ENCODE measurements around the gene AADACL4.

The AADACL4 gene

GRCh38 chr1:12643785-12644184, at the start of gene AADACL4:
AADACL4 (plus strand) TSS chr1:12644085; CDS start chr1:12644547, 462 bp downstream.
- no peak for DNase-seq (ENCODE audit: low spot score)
- ChIA-PET POLR2A (ENCODE audit: low non-redundant PET) (interaction anchor here (0.7 kb wide), 1 partner anchor 565 kb away, joined by 17 read pairs; no protein-coding TSS in a partner anchor), CTCF (interaction anchor here (0.6 to 1.4 kb wide), 2 partner anchors 15 to 371 kb away, joined by 4 to 6 read pairs; no protein-coding TSS in a partner anchor)
- TF ChIP-seq, protein P1, sequence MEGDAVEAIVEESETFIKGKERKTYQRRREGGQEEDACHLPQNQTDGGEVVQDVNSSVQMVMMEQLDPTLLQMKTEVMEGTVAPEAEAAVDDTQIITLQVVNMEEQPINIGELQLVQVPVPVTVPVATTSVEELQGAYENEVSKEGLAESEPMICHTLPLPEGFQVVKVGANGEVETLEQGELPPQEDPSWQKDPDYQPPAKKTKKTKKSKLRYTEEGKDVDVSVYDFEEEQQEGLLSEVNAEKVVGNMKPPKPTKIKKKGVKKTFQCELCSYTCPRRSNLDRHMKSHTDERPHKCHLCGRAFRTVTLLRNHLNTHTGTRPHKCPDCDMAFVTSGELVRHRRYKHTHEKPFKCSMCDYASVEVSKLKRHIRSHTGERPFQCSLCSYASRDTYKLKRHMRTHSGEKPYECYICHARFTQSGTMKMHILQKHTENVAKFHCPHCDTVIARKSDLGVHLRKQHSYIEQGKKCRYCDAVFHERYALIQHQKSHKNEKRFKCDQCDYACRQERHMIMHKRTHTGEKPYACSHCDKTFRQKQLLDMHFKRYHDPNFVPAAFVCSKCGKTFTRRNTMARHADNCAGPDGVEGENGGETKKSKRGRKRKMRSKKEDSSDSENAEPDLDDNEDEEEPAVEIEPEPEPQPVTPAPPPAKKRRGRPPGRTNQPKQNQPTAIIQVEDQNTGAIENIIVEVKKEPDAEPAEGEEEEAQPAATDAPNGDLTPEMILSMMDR (conservative IDR thresholded peaks at IDR 0.05; ENCODE audit: low read depth) = no peak
- H3K27ac ChIP-seq = no peak within 1 kb of the TSS

- ChIA-PET POLR2A (ENCODE audit: low non-redundant PET) (interaction anchor here (0.5 kb wide), 1 partner anchor 295 kb away, joined by 4 read pairs; no protein-coding TSS in a partner anchor), CTCF (interaction anchor here (0.6 kb wide), 1 partner anchor 27 kb away, joined by 3 read pairs; no protein-coding TSS in a partner anchor)
- peak overlapping the region; percentile 78; the same call in 1 of the 2 replicates for H3K27ac ChIP-seq
- DNase-seq (ENCODE audit: low spot score) = no peak
- TF ChIP-seq, protein P1 (conservative IDR thresholded peaks at IDR 0.05; ENCODE audit: low read depth) = no peak
Measured at GRCh38 chr1:12594490-12594889, 49.4 kb upstream of the AADACL4 start.

GRCh38 chr1:12594966-12595756, 48.7 kb upstream of the AADACL4 start:
- DNase-seq (ENCODE audit: low spot score) = no peak

DNA sequence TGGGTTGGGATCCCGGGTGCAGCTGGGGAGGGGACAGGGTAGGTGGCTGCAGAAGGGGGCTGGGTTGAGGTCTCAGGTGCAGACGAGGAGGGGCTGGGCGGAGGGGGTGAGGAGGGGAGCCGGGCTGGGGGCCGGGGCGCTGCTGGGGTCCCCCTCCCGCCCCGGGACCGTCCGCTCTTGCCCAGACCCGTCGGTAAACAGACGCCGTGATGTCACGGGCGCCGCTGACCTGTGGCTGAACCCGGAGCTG, 48.2 kb upstream of the AADACL4 start:
- no peak for DNase-seq (ENCODE audit: low spot score)
- H3K27ac ChIP-seq = peak overlapping the region; percentile 78
- ChIA-PET CTCF (interaction anchor here (0.9 to 1.3 kb wide), 2 partner anchors 23 to 119 kb away, joined by 4 to 5 read pairs; partner anchors contain the start of gene DHRS3), POLR2A (ENCODE audit: low non-redundant PET) (interaction anchor here (0.7 kb wide), 1 partner anchor 27 kb away, joined by 3 read pairs; no protein-coding TSS in a partner anchor)
- TF ChIP-seq, protein P1 (conservative IDR thresholded peaks at IDR 0.05; ENCODE audit: low read depth) = no peak

More at GRCh38 chr1:12594966-12595756, 48.7 kb upstream of the AADACL4 start:
- POLR2A ChIA-PET (ENCODE audit: low non-redundant PET) = interaction anchor here (0.5 to 0.7 kb wide), 2 partner anchors 27 to 295 kb away, joined by 3 to 4 read pairs; no protein-coding TSS in a partner anchor
- TF ChIP-seq, protein P1 (conservative IDR thresholded peaks at IDR 0.05; ENCODE audit: low read depth) = no peak
- CTCF ChIA-PET = interaction anchor here (1.3 kb wide), 1 partner anchor 23 kb away, joined by 4 read pairs; the partner anchor contains the start of gene DHRS3
- peak overlapping the region; percentile 78; the same call in 1 of the 2 replicates for H3K27ac ChIP-seq

- DNase-seq (ENCODE audit: low spot score) = peak; percentile 81
- POLR2A ChIA-PET (ENCODE audit: low non-redundant PET) = interaction anchor here (0.7 kb wide), 1 partner anchor 28 kb away, joined by 3 read pairs; no protein-coding TSS in a partner anchor
- TF ChIP-seq, protein P1 (conservative IDR thresholded peaks at IDR 0.05; ENCODE audit: low read depth) = no peak
- peak overlapping the region; percentile 78 for H3K27ac ChIP-seq
- CTCF ChIA-PET = interaction anchor here (0.9 to 1.3 kb wide), 2 partner anchors 22 to 120 kb away, joined by 4 to 5 read pairs; partner anchors contain the start of gene DHRS3
Measured at GRCh38 chr1:12596007-12596821, 47.7 kb upstream of the AADACL4 start.

DNA sequence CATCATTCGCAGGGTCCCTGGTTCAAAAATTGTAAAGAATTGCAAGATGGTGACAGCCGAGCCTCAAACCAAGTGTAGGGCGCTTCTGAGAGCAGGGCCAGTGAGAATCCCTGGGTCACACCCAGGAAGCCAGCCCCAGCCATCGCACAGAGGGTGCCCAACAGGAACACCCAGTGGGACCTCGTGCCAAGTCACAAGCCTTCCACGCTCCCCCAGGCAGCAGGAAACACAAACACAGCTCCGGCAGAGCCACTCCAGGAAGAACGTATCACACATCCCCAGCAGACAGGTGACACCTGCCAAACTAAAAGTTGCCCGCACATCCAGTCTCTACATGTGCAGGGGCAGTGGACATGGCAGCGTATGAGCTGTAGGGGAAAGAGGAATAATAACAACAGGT, 46.1 kb upstream of the AADACL4 start:
- ChIA-PET POLR2A (ENCODE audit: low non-redundant PET) (interaction anchor here (0.6 kb wide), 1 partner anchor 298 kb away, joined by 3 read pairs; no protein-coding TSS in a partner anchor), CTCF (no interaction called here)
- TF ChIP-seq, protein P1 (conservative IDR thresholded peaks at IDR 0.05; ENCODE audit: low read depth) = no peak
- DNase-seq (ENCODE audit: low spot score) = no peak
- H3K27ac ChIP-seq = no peak overlapping the region

Measured in RWPE1 (cell line).